ENCODE data around the gene CDK7. TPM values are rescaled to one million over a fixed set of nuclear protein-coding genes. Genes with fewer than 3 reads are reported as not detected.

The CDK7 gene
- 10 to 100 TPM; 16.7 to 54.5 (median 24.1) TPM for total RNA-seq

DNA sequence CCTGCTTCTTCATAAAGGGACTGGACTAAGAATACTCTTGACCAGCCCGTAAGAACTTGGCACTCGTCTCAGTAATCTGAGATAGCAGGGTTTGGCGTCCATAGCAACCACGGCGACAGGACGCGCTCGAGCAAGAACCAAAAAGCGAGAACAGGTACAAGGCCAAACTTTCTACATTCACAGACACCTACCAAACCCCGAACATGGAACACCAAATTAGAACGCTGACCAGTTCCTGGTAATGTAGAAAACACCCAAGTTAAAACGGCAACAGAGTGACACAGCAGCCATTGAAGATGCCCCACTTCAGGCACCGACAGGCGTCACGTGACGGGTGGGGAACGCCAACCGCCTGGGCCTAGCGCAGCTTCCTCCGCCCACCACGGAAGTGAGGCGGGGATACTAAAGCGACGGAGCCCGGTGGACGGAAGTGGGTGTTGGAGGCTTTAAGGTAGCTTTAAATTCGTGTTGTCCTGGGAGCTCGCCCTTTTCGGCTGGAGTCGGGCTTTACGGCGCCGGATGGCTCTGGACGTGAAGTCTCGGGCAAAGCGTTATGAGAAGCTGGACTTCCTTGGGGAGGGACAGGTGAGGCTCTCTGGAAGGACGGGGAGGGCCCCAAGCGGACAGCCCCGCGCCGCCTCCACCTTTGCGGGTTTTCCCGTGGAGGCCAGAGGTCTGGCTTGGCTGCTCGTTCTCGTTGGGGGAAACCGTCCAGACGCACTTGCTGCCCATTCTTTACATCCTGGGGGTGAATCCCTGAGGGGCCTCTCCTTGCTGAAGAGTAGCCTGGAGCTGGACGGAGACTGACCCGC lies at the start of gene CDK7:
Gene CDK7 (plus strand): TSS at position 430 of the 812 bp plus-strand sequence. CDS start 90 bp downstream, at position 520.
- intact Hi-C loops (cut with DNase I), result no loop called here
- Histone ChIP-seq H3K4me1 (peaks cover 10 to 13% of the 10 kb centered on the region in 2 donors), H3K9me3 (no peaks in the 10 kb centered on the region), H3K27ac (peak within 1 kb of the TSS; percentile 36 to 71 (median 58)), H3K36me3 (peaks cover 2 to 6% of the 10 kb centered on the region in 2 donors), H3K4me3 (replicated peaks in 1 of 3) (peak within 1 kb of the TSS; percentile 4 to 73 (median 67)), H3K27me3 (no peaks in the 10 kb centered on the region)
- whole genome bisulfite sequencing, 2 donors, result 0% methylated on average over 35 to 41 of the region's 49 CpGs
- DNase-seq, result peak; percentile 97
- peak in 1 of 2 donors; percentile 77 for TF ChIP-seq POLR2A (IDR thresholded peaks at IDR 0.05)
- TF ChIP-seq, protein P1, sequence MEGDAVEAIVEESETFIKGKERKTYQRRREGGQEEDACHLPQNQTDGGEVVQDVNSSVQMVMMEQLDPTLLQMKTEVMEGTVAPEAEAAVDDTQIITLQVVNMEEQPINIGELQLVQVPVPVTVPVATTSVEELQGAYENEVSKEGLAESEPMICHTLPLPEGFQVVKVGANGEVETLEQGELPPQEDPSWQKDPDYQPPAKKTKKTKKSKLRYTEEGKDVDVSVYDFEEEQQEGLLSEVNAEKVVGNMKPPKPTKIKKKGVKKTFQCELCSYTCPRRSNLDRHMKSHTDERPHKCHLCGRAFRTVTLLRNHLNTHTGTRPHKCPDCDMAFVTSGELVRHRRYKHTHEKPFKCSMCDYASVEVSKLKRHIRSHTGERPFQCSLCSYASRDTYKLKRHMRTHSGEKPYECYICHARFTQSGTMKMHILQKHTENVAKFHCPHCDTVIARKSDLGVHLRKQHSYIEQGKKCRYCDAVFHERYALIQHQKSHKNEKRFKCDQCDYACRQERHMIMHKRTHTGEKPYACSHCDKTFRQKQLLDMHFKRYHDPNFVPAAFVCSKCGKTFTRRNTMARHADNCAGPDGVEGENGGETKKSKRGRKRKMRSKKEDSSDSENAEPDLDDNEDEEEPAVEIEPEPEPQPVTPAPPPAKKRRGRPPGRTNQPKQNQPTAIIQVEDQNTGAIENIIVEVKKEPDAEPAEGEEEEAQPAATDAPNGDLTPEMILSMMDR (IDR thresholded peaks at IDR 0.05), result no peak

DNA sequence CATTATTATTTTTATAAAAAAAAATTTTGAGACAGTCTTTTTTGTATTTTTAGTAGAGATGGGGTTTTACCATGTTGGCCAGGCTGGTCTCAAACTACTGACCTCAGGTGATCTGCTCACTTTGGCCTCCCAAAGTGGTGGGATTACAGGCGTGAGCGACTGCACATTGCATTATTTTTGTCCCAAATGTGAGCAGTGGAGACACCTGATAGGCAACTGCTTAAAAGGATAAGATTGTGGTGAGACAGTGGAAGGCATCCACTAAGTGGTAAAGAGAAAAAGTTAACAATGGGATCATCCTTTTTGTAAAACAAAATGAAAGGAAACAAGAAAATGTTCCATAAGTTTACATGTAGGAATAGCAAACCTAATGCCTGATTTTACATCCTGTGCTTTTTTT lies 47.3 kb upstream of the CDK7 start:
- Histone ChIP-seq H3K27ac (no peak overlapping the region), H3K27me3 (no peaks in the 10 kb centered on the region), H3K36me3 (no peaks in the 10 kb centered on the region), H3K9me3 (no peaks in the 10 kb centered on the region), H3K4me3 (replicated peaks in 1 of 3) (no peak overlapping the region), H3K4me1 (peaks cover 6 to 7% of the 10 kb centered on the region in 2 donors)
- TF ChIP-seq POLR2A (IDR thresholded peaks at IDR 0.05), result no peak
- TF ChIP-seq, protein P1 (IDR thresholded peaks at IDR 0.05), result no peak
- DNase-seq, result no peak
- 90 to 97% methylated on average over 2 of the region's 2 CpGs for WGBS, 2 donors
- intact Hi-C loops (cut with DNase I), result no loop called here

DNA sequence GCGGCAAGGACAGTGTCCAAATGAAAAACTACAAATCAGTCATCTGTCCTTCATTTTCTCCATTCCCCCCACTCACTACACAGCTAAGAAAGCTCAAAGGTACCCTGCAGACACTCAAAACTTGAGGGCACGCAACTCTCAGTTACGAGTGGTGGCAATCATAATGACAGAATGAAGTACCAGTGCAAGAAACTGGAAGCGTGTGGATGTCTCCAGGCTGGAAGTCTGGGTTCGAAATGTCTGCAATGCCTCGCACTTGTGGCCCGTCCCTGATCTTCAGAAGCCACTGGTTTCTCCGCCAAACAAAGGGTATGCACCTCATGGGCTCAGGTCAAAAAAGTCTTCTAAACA lies 45.9 kb upstream of the CDK7 start:
- intact Hi-C loops (cut with DNase I), result no loop called here
- Histone ChIP-seq H3K36me3 (no peaks in the 10 kb centered on the region), H3K4me3 (replicated peaks in 1 of 3) (peak overlapping the region in 2 of 3 donors; percentile 75 to 98), H3K9me3 (no peaks in the 10 kb centered on the region), H3K4me1 (peaks cover 6 to 7% of the 10 kb centered on the region in 2 donors), H3K27me3 (no peaks in the 10 kb centered on the region), H3K27ac (peak overlapping the region in 1 of 3 donors; percentile 65)
- 20% methylated on average over 8 of the region's 8 CpGs for WGBS, 2 donors
- DNase-seq, result no peak
- TF ChIP-seq, protein P1 (IDR thresholded peaks at IDR 0.05), result no peak
- no peak for TF ChIP-seq POLR2A (IDR thresholded peaks at IDR 0.05)

DNA sequence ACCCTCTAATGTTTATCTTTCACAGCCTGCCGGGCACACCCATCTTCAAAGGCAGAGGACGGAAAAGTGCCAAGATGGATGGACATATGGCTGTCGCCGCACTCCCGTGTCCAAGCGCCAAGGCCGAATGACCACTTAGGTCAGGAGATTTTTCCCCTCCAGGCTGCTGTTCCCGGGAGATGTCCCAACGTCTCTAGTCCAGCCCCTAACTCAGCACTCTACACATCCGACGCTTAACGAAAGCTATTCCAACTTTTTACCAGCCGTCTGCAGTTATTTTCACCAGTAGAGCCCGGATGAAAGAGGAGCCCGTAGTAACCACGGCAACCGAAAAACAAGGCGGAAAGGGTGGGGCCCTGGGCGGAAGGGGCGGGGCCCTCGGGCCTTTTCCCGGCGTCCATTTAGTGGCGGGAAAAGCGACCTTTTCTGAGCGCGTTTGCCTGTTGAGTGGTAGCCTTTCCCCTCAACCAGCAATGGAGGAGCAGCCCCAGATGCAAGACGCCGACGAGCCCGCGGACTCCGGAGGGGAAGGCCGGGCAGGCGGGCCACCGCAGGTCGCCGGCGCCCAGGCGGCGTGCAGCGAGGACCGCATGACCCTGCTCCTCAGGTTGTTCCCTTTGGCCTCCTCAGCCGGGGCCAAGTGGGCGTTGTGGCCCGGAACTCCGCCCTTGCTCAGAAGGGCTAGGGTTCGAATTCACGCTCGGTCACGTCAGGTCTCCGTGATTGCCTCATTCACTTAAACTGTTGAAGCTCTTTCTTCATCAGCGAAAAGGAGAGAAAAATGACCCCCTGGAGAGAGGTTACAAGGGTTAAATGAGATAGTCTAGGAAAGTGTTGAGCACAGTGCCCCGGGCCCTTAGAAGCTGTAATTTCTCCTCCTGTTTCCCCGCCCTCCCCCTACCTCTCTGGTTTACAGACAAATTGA lies 45.3 kb upstream of the CDK7 start, which contains the start of gene CENPH:
Gene CENPH (plus strand): TSS at position 422 of the 925 bp plus-strand sequence. CDS start 52 bp downstream, at position 474.
- intact Hi-C loops (cut with DNase I), result no loop called here
- Histone ChIP-seq H3K4me1 (peaks cover 6 to 7% of the 10 kb centered on the region in 2 donors), H3K27ac (peak within 1 kb of the TSS in 2 of 3 donors; percentile 65 to 68), H3K36me3 (no peaks in the 10 kb centered on the region), H3K27me3 (no peaks in the 10 kb centered on the region), H3K4me3 (replicated peaks in 1 of 3) (peak within 1 kb of the TSS; percentile 41 to 98 (median 75)), H3K9me3 (no peaks in the 10 kb centered on the region)
- DNase-seq, result peak; percentile 91
- 0 to 1% methylated on average over 40 to 41 of the region's 55 CpGs for WGBS, 2 donors
- TF ChIP-seq POLR2A (IDR thresholded peaks at IDR 0.05), result peak in 1 of 2 donors; percentile 32
- TF ChIP-seq, protein P1 (IDR thresholded peaks at IDR 0.05), result no peak

All from thyroid gland (tissue), 4 donors.